ENCODE data around the gene DRGX.

DNA sequence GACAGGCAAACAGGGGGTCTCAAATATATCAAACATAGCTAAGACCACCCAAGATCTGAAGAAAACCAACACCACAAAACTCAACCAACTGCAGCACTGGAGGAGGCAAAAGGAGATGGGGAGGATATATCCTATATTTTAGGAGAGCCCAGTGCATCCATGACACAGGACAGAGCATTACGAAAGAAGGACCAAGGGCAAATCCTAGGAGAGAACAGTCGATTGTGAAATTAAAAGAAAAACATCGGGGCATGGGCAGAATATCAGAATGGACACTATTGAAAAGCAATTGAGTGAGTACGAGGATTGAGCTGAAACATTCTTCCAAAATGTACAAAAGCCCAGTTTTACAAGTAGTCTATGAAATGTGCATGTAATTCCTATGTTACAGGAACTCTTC is 48.5 kb upstream of the DRGX start:
- TF ChIP-seq ZNF121 (CRISPR knock-in tag; IDR thresholded peaks at IDR 0.05) = no peak
- no peak for TF ChIP-seq REXO4 (CRISPR knock-in tag; IDR thresholded peaks at IDR 0.05; ENCODE audit: borderline replicate concordance)
- TF ChIP-seq, protein P1, sequence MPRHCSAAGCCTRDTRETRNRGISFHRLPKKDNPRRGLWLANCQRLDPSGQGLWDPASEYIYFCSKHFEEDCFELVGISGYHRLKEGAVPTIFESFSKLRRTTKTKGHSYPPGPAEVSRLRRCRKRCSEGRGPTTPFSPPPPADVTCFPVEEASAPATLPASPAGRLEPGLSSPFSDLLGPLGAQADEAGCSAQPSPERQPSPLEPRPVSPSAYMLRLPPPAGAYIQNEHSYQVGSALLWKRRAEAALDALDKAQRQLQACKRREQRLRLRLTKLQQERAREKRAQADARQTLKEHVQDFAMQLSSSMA (CRISPR knock-in tag; IDR thresholded peaks at IDR 0.05) = no peak
- no peak for TF ChIP-seq POLR2A (IDR thresholded peaks at IDR 0.05; ENCODE audit: insufficient read depth in 1 of 2, low read depth in 2 of 2, low read length in 2 of 2)
- TF ChIP-seq KMT2B (CRISPR knock-in tag; IDR thresholded peaks at IDR 0.05) = no peak
- no peak for TF ChIP-seq CBFB (CRISPR knock-in tag; IDR thresholded peaks at IDR 0.05)
- no peak for TF ChIP-seq DRAP1 (CRISPR knock-in tag; IDR thresholded peaks at IDR 0.05)
- no peak for TF ChIP-seq ZNF589 (CRISPR knock-in tag; conservative IDR thresholded peaks at IDR 0.05)

Measured in HepG2 (cell line).